ENCODE data around the gene MCAT.

Gene MCAT

GRCh38 chr22:43088984-43089717 is 54.0 kb downstream of the MCAT start, which contains the start of gene TTLL1:
TTLL1 (minus strand) TSS chr22:43089391; CDS start chr22:43075586, 13,805 bp downstream.
- DNase-seq, result peak; percentile 83

DNA sequence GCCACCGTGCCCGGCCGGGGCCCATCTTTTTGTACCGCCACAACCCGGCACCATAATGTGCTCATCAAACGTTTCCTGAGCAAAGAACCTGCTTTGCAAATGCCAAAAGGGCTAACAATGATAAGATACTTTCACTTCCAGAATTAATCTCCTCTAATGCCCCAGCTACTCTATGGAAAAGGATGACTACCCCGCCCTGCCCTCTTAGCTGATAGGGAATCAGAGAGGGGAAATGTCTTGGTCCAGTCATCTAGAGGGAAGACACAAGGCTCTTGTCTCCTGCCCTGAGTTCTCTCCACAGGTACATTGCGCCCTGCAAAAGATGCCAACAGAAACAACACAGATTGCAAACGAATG is 54.6 kb downstream of the MCAT start:
- DNase-seq, result peak in 1 of 2 donors; percentile 21

GRCh38 chr22:43085658-43086606 is 57.3 kb downstream of the MCAT start:
- DNase-seq, result no peak

All from inflammatory macrophage treated with lipopolysaccharide for 1 hour (primary cell).